H1 (cell line): Measurements from ENCODE around the gene KCNQ2.

Experiments
- CTCF ChIP-seq, 3 experiments: IDR thresholded peaks; 1 replicate in 2 of 3; 2 replicates in 1 of 3; pipeline versions ENCODE4 v1.5.1 to v1.6.1; 2011; ENCODE audit warnings: low read length in 3 of 3, mild to moderate bottlenecking in 3 of 3, inconsistent platforms in 2 of 3, low read depth in 1 of 3, moderate library complexity in 1 of 3; ENCODE audit not compliant: insufficient read depth in 1 of 3; ENCODE audit errors: control extremely low read depth in 1 of 3
- EP300 ChIP-seq, 2 experiments: IDR thresholded peaks; 1 replicate in 1 of 2; 2 replicates in 1 of 2; pipeline ENCODE4 v1.6.1; 2011 to 2012; ENCODE audit warnings: low read depth in 2 of 2, low read length in 2 of 2, mild to moderate bottlenecking in 2 of 2, borderline replicate concordance in 1 of 2, inconsistent platforms in 1 of 2, moderate library complexity in 1 of 2
- EZH2 ChIP-seq: fragments of 200-600 bp; sonication (generic); IDR thresholded peaks from 2 replicates; pipeline ENCODE4 v1.7.1; 2012; ENCODE audit warnings: low read depth, mild to moderate bottlenecking, moderate library complexity, low read length, inconsistent platforms; ENCODE audit not compliant: severe bottlenecking
- GABPA ChIP-seq: IDR thresholded peaks from 2 replicates; pipeline ENCODE4 v1.6.1; 2011; ENCODE audit warnings: mild to moderate bottlenecking, low read length, moderate library complexity, borderline replicate concordance; ENCODE audit not compliant: insufficient read depth
- RAD21 ChIP-seq, 2 experiments: IDR thresholded peaks in 1 of 2; conservative IDR thresholded peaks in 1 of 2; 2 replicates each; pipeline ENCODE4 v1.6.1; 2011; ENCODE audit warnings: low read depth in 2 of 2, low read length in 2 of 2, improper control_type of control experiment in 1 of 2, inconsistent platforms in 1 of 2, mild to moderate bottlenecking in 1 of 2, moderate library complexity in 1 of 2
- SP2 ChIP-seq: IDR thresholded peaks from 2 replicates; pipeline ENCODE4 v1.6.1; 2012; ENCODE audit warnings: mild to moderate bottlenecking, low read length, inconsistent platforms
- SUZ12 ChIP-seq: fragments of 200-600 bp; sonication (generic); IDR thresholded peaks from 2 replicates; pipeline ENCODE4 v1.6.1; 2012; ENCODE audit warnings: mild to moderate bottlenecking, inconsistent platforms, low read length, moderate library complexity, mixed read lengths

DNA sequence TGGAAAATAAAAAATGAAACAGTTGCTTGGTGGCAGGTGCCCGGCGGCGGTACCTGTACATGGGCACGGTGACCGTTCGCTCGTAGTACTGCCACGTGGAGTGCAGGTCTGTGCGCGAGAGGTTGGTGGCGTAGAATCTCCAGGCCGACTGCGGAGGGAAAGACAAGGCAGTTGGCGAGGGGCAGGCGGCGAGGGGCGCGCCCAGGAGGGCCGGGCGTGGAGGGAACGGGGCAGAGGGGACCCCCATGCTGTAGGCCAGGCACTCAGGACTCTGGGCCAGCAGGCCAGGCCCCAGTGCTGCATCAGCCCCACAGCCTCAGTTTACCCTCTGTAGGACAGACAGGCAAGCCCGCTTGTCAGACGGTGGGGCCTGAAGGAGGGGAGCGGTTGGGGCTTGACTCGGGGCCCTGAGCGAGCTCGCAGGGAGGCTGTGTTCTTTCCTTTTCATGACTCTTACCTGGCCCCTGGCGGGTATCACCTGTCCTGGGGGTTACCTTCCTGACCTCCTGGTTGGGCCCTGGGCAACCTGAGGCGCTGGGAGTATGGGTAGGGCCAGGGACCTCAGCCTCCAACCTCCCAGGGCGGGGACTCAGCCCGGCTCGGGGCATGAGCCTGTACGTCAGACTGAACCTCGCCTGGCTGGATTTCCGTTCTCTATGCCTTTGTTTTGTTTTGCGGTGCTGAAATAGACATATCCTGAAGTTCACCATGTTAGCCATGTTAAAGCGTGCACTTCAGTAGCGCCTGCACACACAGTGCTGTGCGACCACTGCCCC is 38.5 kb downstream of the KCNQ2 start:
- TF ChIP-seq RAD21 (IDR thresholded peaks at IDR 0.05 in 1 of 2, conservative IDR thresholded peaks at IDR 0.05 in 1 of 2; ENCODE audit: low read depth in 2 of 2, low read length in 2 of 2) (no peak), EP300 (IDR thresholded peaks at IDR 0.05; ENCODE audit: borderline replicate concordance in 1 of 2, low read depth in 2 of 2, low read length in 2 of 2) (no peak), GABPA (no peak), CTCF (IDR thresholded peaks at IDR 0.05; ENCODE audit: control extremely low read depth in 1 of 3, insufficient read depth in 1 of 3, low read depth in 1 of 3, low read length in 3 of 3) (no peak), SUZ12 (no peak), EZH2 (no peak), SP2 (no peak)
